HuH-7.5 (cell line): Measurements from ENCODE around the gene HDAC7.
A peak's percentile ranks its signal among the peaks of the same experiment; 100 is the strongest.

ENCODE experiments used
- DNase-seq: peaks from one replicate; pipeline ENCODE4 v3.0.0; 2011; ENCODE audit warnings: low spot score

Gene HDAC7

DNA sequence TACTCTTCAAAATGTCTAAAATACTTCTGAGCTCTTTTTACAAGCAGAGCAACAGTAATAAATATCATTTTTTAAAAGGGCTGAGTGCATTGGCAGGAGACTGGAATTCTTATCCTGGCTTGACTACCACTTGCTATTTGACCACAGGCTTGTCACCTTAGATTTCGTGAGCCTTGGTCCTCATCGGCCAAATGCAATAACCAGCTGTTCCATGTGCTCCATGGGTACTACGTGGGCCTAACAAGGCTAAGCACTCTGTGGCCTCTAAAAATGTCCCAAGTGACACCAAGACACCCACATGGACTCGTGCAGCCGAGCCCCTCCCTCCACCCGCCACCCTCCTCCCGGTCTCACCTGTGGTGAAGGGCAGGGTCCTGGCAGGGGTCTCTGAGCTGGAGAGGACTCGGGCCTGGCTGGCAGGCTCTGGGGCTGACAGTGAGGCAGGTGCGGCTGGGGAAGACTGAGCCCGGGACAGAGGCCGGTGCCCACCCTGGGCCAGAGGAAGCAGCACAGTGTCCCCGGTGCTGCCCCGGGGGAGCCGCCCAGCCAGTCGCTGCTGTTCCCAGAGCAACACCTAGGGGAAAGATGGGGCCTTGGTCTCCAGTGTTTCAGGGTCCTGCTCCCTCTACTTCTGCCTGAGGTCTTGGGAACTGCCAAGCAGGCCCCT, 26.6 kb downstream of the HDAC7 start:
- no peak for DNase-seq

DNA sequence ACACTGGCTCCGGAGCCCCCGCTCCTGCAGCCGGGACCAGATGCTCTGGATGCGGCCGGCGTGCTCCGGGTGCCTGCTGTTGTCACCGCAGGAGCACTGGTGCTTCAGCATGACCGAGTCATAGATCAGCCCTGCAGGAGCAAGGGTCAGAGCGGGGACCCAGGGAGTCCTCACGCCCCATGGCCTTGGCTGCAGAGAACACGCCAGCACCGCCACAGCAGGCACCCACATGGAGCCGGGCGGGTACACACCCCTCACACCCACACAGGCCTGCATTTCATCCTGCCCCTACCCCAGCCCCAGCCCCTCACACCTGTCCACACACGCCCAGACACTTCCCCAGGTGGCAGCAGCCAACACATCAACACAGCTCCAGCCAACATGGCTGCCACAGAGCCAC, 27.8 kb downstream of the HDAC7 start:
- DNase-seq: no peak

DNA sequence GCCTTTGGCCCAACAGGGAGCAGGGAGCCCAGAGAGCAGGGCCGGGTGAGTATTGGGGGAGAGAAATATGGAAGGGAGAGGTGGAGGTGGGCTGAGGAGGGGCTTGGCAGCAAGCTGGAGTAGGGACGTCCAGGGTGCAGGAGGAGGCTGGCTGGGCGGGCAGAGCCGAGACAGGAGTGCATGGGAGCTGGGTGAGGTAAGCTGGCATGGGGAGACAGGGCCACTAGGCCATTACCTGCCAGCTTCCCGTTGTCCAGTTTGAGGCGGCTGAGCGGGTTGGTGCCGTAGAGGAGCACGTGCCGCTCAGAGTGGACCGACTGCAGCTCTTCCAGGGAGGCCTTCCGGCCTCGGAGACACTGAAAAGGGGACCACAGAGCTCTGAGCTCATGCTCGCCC, 28.4 kb downstream of the HDAC7 start:
- no peak for DNase-seq

DNA sequence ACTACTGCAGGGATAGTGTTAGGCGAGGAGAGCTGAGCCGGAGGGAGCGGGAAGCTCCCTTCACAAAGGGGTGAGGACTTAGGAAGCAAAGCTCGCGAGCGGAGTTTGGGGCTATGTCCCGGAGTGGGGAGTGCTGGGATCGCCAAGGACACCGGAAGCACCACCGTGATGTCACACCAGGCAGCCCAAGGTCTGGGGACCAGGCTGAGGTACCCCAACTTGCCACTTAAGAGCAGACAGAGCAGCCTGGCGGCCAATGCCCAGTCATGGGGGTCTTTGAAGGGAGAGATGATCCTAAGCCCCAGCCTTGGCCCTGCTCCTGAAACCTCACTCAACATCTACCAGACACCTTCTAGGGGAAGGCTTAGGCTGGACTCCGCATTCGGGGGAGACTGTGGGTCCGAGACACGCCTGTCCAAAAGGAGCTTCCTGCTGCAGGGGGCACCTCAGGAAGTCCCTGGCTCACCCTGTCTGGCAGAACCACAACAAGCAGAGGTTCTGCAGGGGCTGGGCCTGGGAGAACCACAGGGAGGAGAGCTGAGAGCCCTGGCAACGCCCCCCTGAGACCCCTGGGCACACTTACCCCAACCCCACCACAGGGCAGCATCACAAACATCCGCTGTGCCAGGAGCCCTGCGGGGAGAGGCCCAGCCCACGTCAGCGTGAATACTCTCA, 28.9 kb downstream of the HDAC7 start:
- no peak for DNase-seq

DNA sequence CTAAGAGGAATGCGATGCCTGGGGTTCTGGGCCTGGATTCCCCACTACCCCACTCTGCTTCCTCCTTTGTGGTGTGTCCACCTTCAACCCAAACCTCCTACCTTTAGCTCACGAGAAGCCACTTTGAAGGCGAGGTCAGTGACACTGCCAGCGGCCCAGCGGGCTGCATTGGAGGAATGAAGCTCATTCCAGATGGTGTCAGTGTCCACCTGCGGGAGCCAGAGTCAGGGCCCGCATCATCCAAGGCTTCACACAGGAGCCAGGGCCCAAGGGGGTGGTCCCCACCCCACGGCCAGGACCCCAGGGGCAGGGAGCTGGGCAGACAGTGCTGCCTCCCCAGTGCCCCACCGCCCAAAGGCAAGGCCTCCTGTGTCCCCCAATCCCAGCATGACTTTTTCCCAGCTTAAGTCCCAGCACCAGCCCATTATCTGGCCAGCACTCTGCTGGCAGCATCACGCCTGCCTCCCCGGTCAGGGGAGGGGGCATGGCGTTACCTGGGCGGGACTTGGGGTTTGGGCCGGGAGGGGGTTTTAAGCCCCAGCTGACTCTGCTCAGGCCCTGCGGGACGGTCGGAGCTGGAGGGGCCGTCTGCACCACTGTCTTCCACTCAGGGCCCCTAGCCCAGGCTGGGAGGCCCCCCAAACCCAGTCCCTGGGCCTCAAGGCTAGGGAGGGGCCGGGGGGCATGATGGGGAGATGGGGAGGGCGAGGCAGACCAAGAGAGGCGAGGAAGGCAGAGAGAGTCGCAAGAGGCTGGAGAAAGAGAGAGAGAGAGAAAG, 29.8 kb downstream of the HDAC7 start:
- DNase-seq: no peak

DNA sequence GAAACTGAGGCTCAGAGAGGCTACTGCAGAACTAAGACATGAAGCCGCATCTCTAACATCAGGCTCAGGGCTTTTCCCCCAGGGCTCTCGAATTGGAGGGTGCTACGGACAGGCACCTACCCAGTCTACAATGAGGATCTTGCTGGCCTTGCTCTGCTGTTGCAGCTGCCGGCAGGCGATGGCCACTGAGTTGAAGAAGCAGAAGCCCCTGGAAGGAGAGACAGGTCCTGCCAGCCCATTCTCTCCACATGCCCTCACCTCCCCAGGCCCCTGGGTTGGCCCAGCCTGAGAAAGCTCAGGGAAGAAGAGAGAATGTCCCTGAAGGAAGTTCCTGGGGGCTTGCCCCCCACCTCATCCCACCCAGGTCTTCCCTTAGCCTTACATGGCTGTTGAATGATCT, 30.6 kb downstream of the HDAC7 start:
- no peak for DNase-seq

DNA sequence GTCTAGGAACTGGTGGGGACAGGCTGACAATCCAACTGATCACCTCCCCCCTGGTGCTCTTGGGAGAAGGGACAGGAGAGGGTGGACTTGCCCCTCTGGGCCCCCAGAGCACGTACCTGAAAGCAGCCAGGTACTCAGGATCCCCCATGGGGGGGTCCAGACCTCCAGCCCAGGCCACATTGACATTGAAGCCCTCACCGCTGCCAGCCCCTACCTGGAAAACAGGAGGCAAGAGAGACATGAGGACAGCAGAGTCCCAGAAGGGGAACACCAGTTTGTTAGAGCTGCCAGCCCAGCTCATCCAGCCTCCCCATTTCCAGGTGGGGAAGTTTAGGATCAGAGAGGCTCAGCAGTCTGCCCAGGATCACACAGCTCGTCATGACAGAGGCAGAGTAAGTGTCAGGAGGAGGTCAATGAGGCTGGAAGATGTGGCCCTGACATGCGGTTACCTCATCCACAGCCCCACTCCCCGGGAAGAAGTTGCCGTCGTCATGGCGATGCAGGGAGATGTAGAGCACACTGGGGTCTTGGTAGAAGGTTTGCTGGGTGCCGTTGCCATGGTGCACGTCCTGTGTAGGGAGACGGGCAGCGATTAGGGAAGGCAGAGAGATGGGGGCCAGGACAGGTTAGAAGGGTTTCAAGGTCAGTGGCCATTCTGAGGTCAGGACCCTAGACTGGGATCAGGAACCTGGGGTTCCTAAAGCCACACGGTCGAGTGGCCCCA, 31.9 kb downstream of the HDAC7 start:
- DNase-seq: no peak

DNA sequence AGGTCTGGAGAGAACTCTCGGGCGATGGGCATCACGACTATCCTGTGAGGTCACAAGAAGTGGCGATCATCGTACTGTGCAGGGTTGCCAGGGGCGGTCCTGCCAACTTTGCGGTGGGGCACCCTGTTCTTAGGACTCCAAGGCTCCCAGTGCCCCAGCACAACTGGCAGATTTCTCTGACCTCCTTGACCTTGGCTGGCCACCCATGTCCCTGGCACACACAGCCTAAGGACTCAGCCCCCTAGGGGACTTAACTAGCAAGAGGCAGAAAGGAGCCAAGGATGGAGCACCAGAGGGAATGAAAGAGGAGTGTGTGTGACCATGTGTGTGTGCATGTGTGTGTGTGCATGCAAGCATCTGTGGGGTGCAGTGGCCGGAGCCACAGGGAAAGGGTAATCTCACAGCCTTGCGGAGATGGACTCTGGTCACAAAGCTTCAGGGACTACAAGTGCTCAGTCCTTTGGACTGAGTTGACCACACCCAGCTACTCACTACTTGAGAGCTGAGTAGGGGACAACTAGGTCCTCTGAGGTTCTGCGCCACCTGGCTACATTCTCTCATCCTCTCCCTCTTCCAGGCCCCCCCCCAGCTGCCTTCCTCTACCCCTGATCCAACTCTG, 32.9 kb downstream of the HDAC7 start:
- no peak for DNase-seq

DNA sequence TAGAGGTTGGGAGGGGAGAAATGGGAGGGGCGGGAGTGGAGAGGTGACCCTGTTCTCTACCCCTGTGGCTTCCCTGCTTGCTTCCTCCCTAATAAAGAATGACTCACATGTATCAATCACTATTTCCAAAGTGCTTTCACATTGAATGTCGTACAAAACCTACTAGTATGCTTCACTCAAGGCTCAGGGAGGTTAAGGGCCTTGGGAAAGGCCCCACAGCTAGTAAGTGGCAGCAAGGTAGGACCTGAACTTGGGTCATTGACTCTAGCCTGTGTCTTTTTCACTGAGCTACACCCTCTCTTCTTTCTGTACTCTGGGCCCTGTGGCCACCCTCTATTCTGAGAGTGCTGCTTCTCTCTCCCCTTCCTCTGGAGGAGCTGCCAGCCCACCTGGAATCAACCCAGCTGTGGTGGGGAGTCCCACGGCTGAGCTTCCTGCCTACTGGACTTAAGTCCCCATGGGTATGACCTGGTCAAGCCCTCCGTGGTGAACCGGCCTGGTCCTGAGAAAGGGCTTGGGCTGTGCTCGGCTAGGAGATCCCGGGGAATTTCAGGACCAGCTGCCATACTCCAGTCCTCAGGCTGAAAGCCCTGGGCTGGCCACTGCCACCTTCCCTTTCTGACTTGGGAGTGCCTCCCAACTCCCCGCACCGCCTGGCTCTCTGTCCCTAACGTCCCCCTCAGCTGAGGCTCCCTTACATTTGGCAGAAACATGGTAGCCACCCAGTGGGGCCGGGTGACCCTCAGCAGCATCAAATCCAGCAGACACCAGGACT, 33.6 kb downstream of the HDAC7 start:
- no peak for DNase-seq

DNA sequence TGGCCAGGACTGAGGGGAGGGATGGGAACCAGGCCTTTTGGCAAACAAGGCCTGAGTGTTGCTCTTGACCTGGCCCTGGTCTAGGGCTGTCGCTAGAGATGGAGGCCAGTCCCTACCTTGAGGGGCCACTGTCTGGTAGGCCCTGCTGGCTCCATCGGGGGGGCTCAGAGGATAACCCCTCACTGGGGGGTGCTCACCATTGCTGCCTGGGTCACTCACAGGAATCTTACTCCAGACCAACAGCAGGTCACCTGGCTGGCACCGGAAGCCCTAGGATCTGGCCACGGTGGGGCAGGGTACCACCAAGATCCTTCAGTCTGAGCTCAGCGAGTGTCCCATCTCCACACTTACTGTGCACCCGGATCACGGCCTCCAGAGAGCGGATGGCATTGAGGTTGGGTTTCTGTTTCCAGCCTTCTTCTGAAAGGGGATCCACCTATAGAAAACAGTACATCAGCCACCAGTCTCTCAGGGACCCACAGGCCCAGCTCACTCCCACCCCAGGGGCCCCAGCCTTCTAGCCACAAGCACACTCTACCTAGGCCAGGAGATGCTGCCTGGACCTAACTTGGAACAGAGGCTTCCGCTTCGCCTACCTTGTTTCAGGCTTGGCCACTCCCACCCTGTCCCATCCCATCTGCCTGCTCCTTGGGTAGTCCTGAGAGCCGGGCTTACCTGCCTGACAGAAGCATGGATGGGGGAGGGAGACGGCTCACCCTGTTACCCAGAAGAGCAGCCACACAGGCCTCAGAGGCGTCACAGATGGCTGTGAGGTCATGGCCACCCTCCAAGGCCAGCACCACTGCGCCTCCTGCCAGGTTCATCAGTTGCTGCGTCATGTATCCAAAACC, 34.4 kb downstream of the HDAC7 start:
- no peak for DNase-seq

DNA sequence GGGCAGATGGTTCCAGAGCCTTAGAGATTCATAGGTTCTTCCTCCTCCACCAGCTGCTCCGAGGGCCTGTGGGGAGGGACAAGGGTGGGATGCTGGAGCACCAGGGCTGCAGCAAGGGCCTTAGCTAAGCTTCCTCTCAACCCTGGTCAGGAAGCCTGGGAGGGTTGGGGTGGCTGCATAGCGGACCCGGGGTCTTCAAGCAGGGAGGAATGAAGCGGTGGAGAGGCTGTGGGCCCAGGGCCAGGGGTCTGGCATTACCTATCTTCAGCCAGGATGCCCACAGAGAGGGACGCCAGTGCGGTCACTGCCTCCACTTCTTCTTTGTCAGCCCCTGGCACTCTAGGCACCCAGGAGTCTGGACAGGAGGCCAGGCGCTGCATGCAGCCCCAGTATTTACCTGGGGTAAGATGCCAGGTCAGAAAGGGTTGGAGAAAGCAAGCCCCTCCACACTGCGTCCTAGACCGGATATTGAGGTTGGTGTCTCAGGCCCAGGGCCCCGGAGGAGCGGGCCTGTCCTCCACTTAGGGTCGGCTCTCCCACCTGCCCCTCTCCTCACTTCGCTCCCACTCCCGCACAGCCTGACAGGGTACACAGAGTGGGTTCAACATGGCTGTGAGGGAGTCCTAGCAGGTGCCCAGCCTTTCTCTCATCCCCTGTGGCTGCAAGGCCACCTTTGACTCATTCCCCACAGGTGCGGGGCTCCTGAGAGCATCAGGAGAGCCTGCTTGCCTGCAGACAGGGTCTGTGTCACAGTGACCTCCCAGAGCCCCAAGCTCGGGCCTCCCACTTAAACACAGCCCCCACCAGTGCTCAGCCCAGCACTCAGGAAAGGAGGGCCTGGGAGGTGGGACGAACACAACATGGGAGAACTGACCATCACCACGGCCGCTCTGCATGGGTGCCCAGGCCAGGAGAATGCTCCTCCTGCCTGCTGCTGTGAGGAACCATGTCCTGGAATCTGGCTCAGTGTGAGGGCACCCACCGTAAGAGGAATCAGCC, 35.6 kb downstream of the HDAC7 start:
- no peak for DNase-seq

DNA sequence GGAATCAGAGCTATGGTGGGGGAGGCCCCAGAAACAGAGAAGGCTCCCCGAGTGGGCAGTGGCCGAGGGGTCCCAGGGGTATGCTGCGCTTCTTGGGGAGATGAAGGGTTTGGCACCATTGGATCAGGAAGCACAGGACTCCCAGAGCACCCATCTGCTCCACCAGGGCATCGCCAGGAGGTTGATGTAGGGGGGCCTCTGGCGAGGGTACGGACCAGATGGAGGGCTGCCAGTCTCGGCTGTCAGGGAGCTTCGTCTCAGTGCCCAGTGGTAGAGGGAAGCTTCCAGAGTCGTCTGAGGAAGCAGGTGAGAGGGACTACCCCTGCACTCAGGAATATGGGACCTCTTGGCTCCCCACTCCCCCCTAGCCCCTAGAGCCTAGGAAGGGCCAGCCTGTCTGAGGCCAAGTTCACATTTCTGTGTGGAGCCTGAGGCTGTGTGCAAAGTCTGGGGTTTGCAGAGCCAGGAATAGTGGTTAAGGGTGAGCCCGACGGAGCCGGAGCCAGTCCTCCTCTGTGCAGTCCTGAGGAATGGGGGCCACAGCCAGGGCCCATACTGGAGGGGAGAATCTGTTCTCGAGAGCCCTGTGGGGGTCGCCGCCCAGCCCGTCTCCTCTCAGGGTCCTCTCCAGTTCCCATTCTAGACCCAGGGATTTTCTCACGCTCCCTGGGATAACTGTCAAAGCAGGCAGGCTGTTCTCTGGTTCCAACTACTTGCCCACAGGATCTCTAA, 36.5 kb downstream of the HDAC7 start:
- DNase-seq: no peak

DNA sequence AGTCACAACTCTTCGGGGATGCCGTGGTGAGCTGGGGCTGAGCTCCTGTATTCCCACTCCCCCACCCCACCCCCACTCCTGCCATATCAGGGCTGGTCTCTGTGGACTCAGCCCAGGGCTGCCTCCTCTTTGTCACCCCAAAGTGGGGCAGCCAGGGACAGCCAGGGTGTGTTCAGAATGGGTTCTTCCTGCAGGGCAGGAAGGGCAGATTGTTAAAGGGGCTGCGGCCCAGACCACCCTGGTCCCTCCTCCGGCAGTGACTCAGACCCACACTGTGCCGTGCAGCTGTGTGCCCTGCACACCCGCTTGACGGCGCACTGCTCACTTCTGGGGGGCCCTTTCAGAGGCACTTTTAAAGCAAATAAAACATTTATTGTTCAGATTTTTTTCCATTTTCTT, 37.3 kb downstream of the HDAC7 start:
- DNase-seq: no peak

DNA sequence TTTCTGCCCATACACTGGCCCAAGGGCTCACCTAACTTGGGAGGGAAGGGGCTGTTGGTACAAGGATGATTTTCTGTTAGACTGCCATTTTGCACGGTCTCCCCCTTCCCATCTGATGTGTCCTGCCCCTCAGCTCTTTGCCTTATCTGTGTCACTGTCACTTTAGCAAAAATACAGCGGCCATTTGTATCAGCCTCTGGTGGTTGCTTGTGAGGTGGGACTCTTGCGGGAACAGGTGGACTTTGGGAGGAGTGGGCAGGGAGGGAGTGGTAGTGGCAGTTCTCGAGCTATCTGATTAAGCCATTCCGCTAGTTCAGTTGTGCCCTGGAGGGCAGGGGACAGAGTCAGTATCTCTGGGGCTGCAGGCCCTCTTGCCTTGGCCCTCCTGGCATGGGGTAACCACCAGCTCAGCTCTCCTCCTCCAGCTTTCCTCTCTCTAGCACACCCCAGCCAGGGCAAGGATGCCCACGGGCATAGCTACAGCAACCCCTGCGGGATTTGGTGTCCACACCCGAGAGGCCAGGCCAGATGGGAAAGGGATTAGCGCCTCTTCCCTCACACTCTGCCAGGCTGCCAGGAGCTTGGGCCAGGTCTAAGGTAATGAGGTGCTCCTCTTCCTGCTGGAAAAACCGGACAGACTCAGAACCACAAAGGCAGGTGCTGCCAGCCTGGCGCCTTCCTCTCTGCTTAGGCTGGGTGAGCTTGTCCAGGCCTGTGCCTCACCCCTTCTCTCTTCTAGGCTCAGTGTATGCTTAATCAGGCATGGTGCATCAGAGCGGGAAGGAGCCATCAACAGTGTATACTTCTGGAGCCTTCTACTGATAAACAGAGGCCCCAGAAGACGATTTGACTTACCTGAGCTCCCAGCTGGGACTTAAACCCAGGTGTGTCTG, 38.0 kb downstream of the HDAC7 start:
- DNase-seq: no peak

DNA sequence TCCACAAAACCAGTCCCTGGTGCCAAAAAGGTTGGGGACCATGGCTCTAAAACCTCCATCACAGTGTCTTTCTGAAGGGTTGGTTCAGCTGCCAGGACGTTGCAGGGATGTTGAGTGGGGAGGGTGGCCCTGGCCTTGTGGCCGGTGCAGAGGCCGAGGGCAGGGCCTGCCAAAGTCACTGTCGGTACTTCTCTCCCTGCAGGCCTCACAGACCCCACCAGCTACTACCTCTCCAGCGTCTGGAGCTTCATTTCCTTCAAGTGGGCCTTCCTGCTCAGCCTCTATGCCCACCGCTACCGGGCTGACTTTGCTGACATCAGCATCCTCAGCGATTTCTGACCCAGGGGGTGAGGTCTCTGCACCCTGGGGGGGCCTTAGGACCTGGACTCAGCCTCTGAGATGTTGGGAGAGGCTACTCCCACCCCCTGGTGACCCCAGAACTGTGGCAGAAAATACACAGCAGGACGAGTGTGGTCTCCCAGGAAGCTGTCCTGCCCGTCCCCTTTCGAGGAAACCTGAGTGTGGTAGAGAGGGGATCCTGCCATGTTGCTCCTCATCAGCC, 39.7 kb downstream of the HDAC7 start:
- no peak for DNase-seq

DNA sequence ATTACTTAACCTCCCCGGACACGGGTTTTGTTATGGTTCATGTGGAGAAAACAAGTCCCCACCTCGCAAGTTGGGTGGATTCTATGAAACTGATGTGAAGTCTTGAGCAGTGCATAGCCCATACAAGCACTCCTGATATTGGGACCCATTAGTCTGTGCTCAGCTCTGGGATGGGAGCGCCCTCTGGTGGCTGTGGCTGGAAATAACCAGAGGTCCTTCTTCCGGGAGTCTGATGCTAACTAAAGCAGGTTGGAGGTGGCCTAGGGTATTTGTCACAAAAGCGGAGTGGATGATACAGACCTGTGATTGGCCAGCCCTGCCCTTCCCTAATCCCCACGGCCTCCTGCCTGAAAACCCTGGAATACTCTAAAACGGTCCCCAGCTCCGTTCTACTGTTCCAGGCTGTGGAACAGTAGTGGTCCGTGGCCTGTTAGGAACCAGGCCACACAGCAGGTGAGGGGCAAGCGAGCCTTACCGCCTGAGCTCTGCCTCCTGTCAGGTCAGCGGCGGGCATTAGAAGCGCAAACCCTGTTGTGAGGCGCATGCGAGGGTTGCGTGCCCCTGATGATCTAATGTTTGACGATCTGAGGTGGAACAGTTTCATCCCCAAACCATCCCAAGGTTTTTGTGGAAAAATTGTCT, 40.3 kb downstream of the HDAC7 start:
- DNase-seq: peak; percentile 94

DNA sequence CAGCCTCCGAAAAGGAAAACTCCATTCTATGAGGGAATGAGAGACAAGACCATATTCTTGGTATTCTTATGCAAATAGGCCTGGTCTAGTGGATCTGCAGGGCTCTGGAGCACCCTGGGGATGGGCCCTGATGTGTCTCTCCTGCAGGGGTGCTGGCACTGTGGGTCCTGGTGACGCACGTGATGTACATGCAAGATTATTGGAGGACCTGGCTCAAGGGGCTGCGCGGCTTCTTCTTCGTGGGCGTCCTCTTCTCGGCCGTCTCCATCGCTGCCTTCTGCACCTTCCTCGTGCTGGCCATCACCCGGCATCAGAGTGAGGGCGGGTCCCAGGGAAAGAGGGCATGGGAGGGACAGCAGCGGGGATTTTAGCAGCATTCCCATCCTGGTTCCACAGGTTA, 40.8 kb downstream of the HDAC7 start:
- no peak for DNase-seq
